Esophagus muscularis mucosa (tissue), 4 donors: ENCODE data around the gene MYO1C.
A peak's percentile ranks its signal among the peaks of the same experiment; 100 is the strongest.

Experiments
- EP300 ChIP-seq: sonication (generic); formaldehyde crosslinking; IDR thresholded peaks from one replicate; pipeline ENCODE4 v1.6.1; 2017; ENCODE audit warnings: antibody characterized with exemption
- POLR2A ChIP-seq: fragments of 450-650 bp; IDR thresholded peaks from one replicate; pipeline ENCODE4 v1.6.1; 2017; ENCODE audit warnings: antibody characterized with exemption, moderate library complexity, mild to moderate bottlenecking, low read depth
- POLR2AphosphoS5 ChIP-seq, 2 donors: sonication (generic); formaldehyde crosslinking; IDR thresholded peaks; one replicate each; pipeline ENCODE4 v1.6.1; 2017; ENCODE audit warnings: antibody characterized with exemption in 2 of 2
- TF ChIP-seq, protein P1 (sequence below), 3 experiments: fragments of 200-600 bp in 2 of 3; fragments of 450-650 bp in 1 of 3; sonication (generic) in 2 of 3; IDR thresholded peaks; one replicate each; pipeline ENCODE4 v1.5.1; 2017 to 2019; ENCODE audit warnings: antibody characterized with exemption in 3 of 3, mild to moderate bottlenecking in 2 of 3, moderate library complexity in 1 of 3

- TF ChIP-seq, protein P1, sequence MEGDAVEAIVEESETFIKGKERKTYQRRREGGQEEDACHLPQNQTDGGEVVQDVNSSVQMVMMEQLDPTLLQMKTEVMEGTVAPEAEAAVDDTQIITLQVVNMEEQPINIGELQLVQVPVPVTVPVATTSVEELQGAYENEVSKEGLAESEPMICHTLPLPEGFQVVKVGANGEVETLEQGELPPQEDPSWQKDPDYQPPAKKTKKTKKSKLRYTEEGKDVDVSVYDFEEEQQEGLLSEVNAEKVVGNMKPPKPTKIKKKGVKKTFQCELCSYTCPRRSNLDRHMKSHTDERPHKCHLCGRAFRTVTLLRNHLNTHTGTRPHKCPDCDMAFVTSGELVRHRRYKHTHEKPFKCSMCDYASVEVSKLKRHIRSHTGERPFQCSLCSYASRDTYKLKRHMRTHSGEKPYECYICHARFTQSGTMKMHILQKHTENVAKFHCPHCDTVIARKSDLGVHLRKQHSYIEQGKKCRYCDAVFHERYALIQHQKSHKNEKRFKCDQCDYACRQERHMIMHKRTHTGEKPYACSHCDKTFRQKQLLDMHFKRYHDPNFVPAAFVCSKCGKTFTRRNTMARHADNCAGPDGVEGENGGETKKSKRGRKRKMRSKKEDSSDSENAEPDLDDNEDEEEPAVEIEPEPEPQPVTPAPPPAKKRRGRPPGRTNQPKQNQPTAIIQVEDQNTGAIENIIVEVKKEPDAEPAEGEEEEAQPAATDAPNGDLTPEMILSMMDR (IDR thresholded peaks at IDR 0.05) = no peak
- TF ChIP-seq POLR2A (no peak), EP300 (no peak), POLR2AphosphoS5 (IDR thresholded peaks at IDR 0.05) (peak in 1 of 2 donors; percentile 24)
Observed at GRCh38 chr17:1462164-1463112, 30.0 kb downstream of the MYO1C start.
